Sigmoid colon (tissue), 7 donors: ENCODE data around the gene AATK. TPM values are rescaled to one million over a fixed set of nuclear protein-coding genes. Genes with fewer than 3 reads are reported as not detected.

ENCODE experiments used
- DNase-seq: peaks from one replicate; pipeline ENCODE4 v3.0.0-alpha.2; 2019
- H3K27ac ChIP-seq, 4 donors: fragments of 200-600 bp; sonication (generic); one replicate each; pipeline ENCODE4 v1.5.1; 2016 to 2019; ENCODE audit warnings: mild to moderate bottlenecking in 1 of 4
- H3K27me3 ChIP-seq, 3 donors: fragments of 200-600 bp; sonication (generic); one replicate each; pipeline ENCODE4 v1.5.1; 2019; ENCODE audit warnings: mild to moderate bottlenecking in 1 of 3
- H3K36me3 ChIP-seq, 4 donors: fragments of 200-600 bp; sonication (generic); one replicate each; pipeline ENCODE4 v1.5.1; 2016 to 2019
- H3K4me1 ChIP-seq, 4 donors: fragments of 200-600 bp; sonication (generic); one replicate each; pipeline ENCODE4 v1.5.1; 2017 to 2019
- H3K4me3 ChIP-seq, 4 donors: fragments of 200-600 bp; sonication (generic); one replicate each; pipeline ENCODE4 v1.5.1; 2017 to 2019; ENCODE audit warnings: mild to moderate bottlenecking in 2 of 4, moderate library complexity in 1 of 4
- H3K9me3 ChIP-seq, 4 donors: fragments of 200-600 bp in 3 of 4; sonication (generic) in 3 of 4; one replicate each; pipeline versions ENCODE4 v1.5.1 to v1.6.1; 2013 to 2019
- EP300 ChIP-seq, 4 donors: sonication (generic); formaldehyde crosslinking; IDR thresholded peaks; one replicate each; pipeline ENCODE4 v1.6.1; 2017; ENCODE audit warnings: antibody characterized with exemption in 4 of 4
- POLR2A ChIP-seq, 2 donors: fragments of 450-650 bp; IDR thresholded peaks; one replicate each; pipeline ENCODE4 v1.6.1; 2016; ENCODE audit warnings: antibody characterized with exemption in 2 of 2, mild to moderate bottlenecking in 2 of 2, moderate library complexity in 2 of 2
- POLR2AphosphoS5 ChIP-seq, 4 donors: sonication (generic); formaldehyde crosslinking; IDR thresholded peaks; one replicate each; pipeline ENCODE4 v1.6.1; 2017; ENCODE audit warnings: antibody characterized with exemption in 4 of 4
- WGBS, 2 donors: extraction: QIAGEN DNeasy Blood & Tissue Kit; methylation state at CpG; one replicate each; pipeline ENCODE4 v1.1.7; 2013; 5-methylcytosine and 5-hydroxymethylcytosine counted together
- intact Hi-C: fragments of 100-400 bp; cut with DNase I; formaldehyde crosslinking; loops from one replicate; pipeline ENCODE4 v1.15.1; 2023
- polyA plus RNA-seq, 3 donors: library from polyadenylated mRNA; stranded (reverse); fragments of 200-250 nt; gene quantifications; one replicate each; pipeline ENCODE4 v1.2.3, GENCODE V29; 2013
- total RNA-seq, 4 donors: library from RNA; depleted of rRNA; stranded (reverse); fragments of >200 nt; gene quantifications; one replicate each; pipeline ENCODE4 v1.1.0, GENCODE V29; 2016
- TF ChIP-seq, protein P1 (sequence below), 4 experiments: fragments of 450-650 bp in 3 of 4; fragments of 200-600 bp in 1 of 4; IDR thresholded peaks; one replicate each; pipeline ENCODE4 v1.5.1; 2016 to 2019; ENCODE audit warnings: antibody characterized with exemption in 4 of 4, mild to moderate bottlenecking in 3 of 4, moderate library complexity in 2 of 4
- donor health status: healthy with polysubstance abuse.
- donor health status: Bipolar disorder and iron deficiency.
- donor health status: healthy.

Gene AATK
- total and polyA plus RNA-seq, 7 donors: 0.16 to 9.6 (median 4.2) TPM

DNA sequence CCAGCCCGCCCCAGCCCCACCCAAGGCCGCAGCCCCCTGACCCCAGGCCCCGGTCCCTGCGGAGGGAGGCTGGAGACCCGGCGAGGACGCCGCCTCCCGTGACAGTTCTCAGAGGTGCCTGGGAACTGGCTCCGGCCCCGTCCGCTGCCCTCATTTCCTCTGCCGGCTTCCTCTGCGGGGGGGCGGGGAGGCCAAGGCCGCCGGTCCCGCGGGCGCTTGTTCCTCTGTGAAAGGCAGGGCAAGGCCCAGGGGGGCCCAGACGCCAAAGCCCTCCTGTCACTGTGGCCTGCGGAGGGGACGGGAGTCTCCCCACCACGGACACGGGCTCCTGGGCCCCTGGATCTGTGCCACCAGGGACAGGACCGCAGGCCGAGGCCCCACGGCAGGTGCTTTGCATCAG lies 5.7 kb downstream of the AATK start:
- intact Hi-C loops: no loop called here
- DNase-seq: peak; percentile 71
- peak overlapping the region in 3 of 4 donors; percentile 14 to 33 (median 30) for H3K4me3 ChIP-seq
- 34 to 46% methylated on average over 28 of the region's 28 CpGs for WGBS, 2 donors
- TF ChIP-seq EP300 (IDR thresholded peaks at IDR 0.05) (no peak), POLR2AphosphoS5 (IDR thresholded peaks at IDR 0.05) (peak in 1 of 4 donors; percentile 12)
- TF ChIP-seq, protein P1, sequence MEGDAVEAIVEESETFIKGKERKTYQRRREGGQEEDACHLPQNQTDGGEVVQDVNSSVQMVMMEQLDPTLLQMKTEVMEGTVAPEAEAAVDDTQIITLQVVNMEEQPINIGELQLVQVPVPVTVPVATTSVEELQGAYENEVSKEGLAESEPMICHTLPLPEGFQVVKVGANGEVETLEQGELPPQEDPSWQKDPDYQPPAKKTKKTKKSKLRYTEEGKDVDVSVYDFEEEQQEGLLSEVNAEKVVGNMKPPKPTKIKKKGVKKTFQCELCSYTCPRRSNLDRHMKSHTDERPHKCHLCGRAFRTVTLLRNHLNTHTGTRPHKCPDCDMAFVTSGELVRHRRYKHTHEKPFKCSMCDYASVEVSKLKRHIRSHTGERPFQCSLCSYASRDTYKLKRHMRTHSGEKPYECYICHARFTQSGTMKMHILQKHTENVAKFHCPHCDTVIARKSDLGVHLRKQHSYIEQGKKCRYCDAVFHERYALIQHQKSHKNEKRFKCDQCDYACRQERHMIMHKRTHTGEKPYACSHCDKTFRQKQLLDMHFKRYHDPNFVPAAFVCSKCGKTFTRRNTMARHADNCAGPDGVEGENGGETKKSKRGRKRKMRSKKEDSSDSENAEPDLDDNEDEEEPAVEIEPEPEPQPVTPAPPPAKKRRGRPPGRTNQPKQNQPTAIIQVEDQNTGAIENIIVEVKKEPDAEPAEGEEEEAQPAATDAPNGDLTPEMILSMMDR (IDR thresholded peaks at IDR 0.05): no peak
- H3K9me3 ChIP-seq: no peaks in the 10 kb centered on the region
- H3K27ac ChIP-seq: no peak overlapping the region
- peaks cover 0 to 14% (median 0%) of the 10 kb centered on the region in 3 donors for H3K27me3 ChIP-seq
- no peaks in the 10 kb centered on the region for H3K36me3 ChIP-seq
- H3K4me1 ChIP-seq: peaks cover 0 to under 1% (median 0%) of the 10 kb centered on the region in 4 donors

DNA sequence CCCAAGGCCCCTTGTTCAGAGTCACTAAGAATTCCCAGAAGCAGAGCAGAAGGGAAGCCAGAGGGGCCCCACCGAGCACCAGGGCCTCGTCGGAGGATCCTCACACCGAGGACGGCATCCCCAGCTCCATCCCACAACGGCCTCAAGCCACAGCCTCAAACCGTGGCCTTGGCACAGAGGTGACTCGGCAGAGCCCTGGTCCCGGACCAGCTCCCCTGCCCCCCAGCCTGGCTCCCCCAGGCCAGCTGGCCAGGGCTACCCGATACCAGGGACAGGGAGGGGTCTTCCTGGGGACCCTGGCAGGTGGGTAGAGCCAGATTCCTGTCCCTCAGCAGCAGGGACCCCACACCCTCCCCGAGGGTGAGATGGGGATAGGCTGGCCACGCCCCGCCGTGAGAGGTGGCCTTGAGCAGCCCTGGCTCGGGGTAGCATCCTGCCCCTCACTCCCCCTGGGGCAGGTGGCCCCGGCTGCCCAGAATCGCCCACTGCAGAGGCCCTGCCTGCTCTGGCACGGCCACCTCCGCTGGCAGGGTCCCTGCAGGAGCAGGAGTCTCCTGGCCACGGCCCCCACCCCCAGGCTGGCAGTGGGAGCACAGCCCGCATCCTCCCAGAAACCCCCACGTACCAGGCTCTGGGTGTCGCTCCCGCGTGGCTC lies 6.3 kb downstream of the AATK start:
- 63 to 68% methylated on average over 25 of the region's 25 CpGs for WGBS, 2 donors
- intact Hi-C loops: no loop called here
- TF ChIP-seq, protein P1 (IDR thresholded peaks at IDR 0.05): no peak
- TF ChIP-seq EP300 (IDR thresholded peaks at IDR 0.05) (no peak), POLR2A (IDR thresholded peaks at IDR 0.05) (no peak), POLR2AphosphoS5 (IDR thresholded peaks at IDR 0.05) (no peak)
- Histone ChIP-seq H3K27ac (no peak overlapping the region), H3K4me1 (no peaks in the 10 kb centered on the region), H3K27me3 (peaks cover 0 to 13% (median 0%) of the 10 kb centered on the region in 3 donors), H3K4me3 (peak overlapping the region in 3 of 4 donors; percentile 14 to 33 (median 30)), H3K36me3 (no peaks in the 10 kb centered on the region), H3K9me3 (no peaks in the 10 kb centered on the region)
- DNase-seq: no peak

DNA sequence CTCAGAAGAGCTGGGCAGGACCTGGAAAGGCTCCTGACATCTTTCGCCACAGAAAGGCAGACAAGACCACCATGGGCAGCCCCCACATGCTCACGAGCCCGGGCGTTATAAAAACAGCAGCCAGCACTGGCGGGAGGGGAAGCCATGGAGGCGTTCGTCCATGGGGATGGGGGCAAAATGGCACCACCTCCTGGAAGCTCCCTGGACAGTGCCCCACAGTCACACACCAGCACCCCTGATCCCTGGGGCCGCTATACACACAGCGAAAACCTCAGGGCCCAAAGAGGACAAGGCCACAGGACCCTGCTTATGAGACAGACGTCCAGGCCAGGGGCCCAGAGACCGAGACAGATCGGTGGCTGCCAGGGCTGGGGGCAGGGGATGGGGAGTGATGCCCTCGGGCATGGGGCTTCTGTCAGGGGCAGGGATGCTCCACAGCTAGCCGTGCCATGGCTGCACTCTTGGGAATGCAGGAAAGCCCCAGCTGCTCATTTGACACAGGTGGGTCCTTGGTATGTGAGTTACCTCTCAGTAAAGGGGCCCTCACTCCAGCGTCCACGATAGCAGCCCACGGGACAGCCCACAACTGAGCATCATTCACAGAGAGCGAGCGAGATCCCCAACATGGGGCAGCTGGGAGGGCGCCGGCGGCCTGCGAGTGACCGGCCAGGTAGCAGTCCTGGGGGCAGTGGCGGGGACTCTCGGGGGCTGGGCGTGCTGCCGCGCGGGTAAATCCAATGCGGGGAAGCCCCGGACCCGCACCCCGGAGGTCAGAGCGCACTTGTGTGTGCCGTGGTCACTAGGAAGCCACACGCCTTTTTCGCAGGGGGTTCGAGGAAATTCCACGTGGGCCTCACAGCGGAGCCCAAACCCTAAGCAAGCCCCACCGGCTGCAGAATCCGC lies 7.1 kb downstream of the AATK start:
- H3K4me3 ChIP-seq: no peak overlapping the region
- intact Hi-C loops: no loop called here
- no peaks in the 10 kb centered on the region for H3K36me3 ChIP-seq
- WGBS, 2 donors: 87 to 90% methylated on average over 43 of the region's 43 CpGs
- no peaks in the 10 kb centered on the region for H3K9me3 ChIP-seq
- no peak overlapping the region for H3K27ac ChIP-seq
- peaks cover 0 to 11% (median 0%) of the 10 kb centered on the region in 3 donors for H3K27me3 ChIP-seq
- TF ChIP-seq POLR2A (IDR thresholded peaks at IDR 0.05) (no peak), EP300 (IDR thresholded peaks at IDR 0.05) (no peak), POLR2AphosphoS5 (IDR thresholded peaks at IDR 0.05) (no peak)
- TF ChIP-seq, protein P1 (IDR thresholded peaks at IDR 0.05): no peak
- no peak for DNase-seq
- no peaks in the 10 kb centered on the region for H3K4me1 ChIP-seq

DNA sequence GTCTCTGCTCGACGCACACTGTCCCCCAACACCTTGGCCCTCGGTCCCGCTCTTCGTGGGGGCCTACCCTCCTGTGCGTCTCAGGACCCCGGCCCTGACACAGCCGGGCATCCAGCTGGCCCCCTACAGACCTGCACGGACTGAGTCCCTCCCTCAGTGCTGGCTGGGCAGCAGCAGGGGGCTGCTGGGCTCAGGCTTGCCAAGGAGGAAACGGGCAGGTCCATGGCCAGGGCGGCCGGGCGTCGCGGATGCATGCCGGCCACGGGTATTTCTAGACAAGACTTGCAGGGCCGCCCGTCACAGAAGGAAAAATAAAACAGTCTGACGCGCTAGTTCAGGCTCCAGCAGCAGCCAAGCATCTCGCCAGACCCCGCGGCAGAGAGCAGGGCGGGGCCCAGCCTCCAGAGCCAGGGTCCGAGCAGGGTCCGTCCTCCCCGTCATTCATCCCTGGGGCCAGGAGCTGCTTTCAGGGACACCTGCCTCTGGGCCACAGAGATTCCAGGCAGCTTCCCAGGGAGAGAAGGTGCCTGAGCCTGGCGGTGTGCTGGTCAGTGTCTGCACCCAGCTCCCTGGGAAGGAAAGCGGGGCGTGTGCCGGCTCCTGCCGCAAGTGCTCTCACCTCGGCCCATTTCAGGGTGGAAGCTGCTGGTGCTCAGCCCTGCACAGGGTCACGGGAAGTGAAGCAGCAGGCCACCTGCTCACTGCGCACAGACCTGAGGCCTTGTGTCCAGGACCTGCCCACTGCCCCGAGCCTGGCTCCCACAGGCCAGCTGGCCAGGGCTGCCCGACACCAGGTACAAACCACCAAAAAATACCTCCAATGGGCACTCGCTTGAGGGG lies 8.0 kb downstream of the AATK start:
- Histone ChIP-seq H3K27me3 (peaks cover 0 to 9% (median 0%) of the 10 kb centered on the region in 3 donors), H3K36me3 (no peaks in the 10 kb centered on the region), H3K9me3 (no peaks in the 10 kb centered on the region), H3K4me1 (no peaks in the 10 kb centered on the region), H3K4me3 (no peak overlapping the region), H3K27ac (no peak overlapping the region)
- no peak for TF ChIP-seq POLR2AphosphoS5 (IDR thresholded peaks at IDR 0.05)
- no peak for TF ChIP-seq EP300 (IDR thresholded peaks at IDR 0.05)
- TF ChIP-seq POLR2A (IDR thresholded peaks at IDR 0.05): no peak
- TF ChIP-seq, protein P1 (IDR thresholded peaks at IDR 0.05): no peak
- intact Hi-C loops: no loop called here
- no peak for DNase-seq
- WGBS, 2 donors: 87 to 90% methylated on average over 39 of the region's 39 CpGs
